Measurements from ENCODE around the gene SLC18B1.

GRCh38 chr6:132764370-132764769 lies 34.1 kb downstream of the SLC18B1 start:
- no peak for TF ChIP-seq YY1 (IDR thresholded peaks at IDR 0.05; ENCODE audit: insufficient read depth, insufficient read length)
- TF ChIP-seq ZNF274 (IDR thresholded peaks at IDR 0.05; ENCODE audit: low read depth, low read length) = no peak
- no peak for TF ChIP-seq SUZ12 (IDR thresholded peaks at IDR 0.05; ENCODE audit: extremely low read depth, insufficient read depth, insufficient read length)

Data from NT2/D1 (cell line).